SIG-M5 treated with dmso at 0.1 percent for 504 hours (cell line): ENCODE data around the gene IMMP2L.

ENCODE experiments used
- DNase-seq: peaks from one replicate; lab custom pipeline; 2025; ENCODE audit not compliant: unreplicated experiment; lab: John Stamatoyannopoulos, UW

IMMP2L gene

GRCh38 chr7:111173990-111174389 is 388.3 kb downstream of the IMMP2L start:
- no peak for DNase-seq

GRCh38 chr7:111173528-111173927 is 388.8 kb downstream of the IMMP2L start:
- no peak for DNase-seq

- DNase-seq: no peak
Measured at GRCh38 chr7:111172564-111173257, 389.6 kb downstream of the IMMP2L start.

- DNase-seq: no peak
Measured at GRCh38 chr7:111168182-111168581, 394.1 kb downstream of the IMMP2L start.

- no peak for DNase-seq
Measured at GRCh38 chr7:111164442-111164841, 397.9 kb downstream of the IMMP2L start.

- DNase-seq: no peak
Measured at GRCh38 chr7:111162692-111163091, 399.6 kb downstream of the IMMP2L start.

GRCh38 chr7:111160297-111160696 is 402.0 kb downstream of the IMMP2L start:
- no peak for DNase-seq

- no peak for DNase-seq
Measured at GRCh38 chr7:111159426-111159825, 402.9 kb downstream of the IMMP2L start.

GRCh38 chr7:111150709-111151108 is 411.6 kb downstream of the IMMP2L start:
- no peak for DNase-seq

- DNase-seq: no peak
Measured at GRCh38 chr7:111147708-111148533, 414.4 kb downstream of the IMMP2L start.

GRCh38 chr7:111146136-111146535 is 416.2 kb downstream of the IMMP2L start:
- DNase-seq: no peak

GRCh38 chr7:111145472-111145871 is 416.8 kb downstream of the IMMP2L start:
- DNase-seq: no peak

GRCh38 chr7:111140091-111140865 is 422.0 kb downstream of the IMMP2L start:
- no peak for DNase-seq

GRCh38 chr7:111138586-111138985 is 423.7 kb downstream of the IMMP2L start:
- no peak for DNase-seq

- peak; percentile 29 for DNase-seq
Measured at GRCh38 chr7:111138193-111138569, 424.1 kb downstream of the IMMP2L start.

- DNase-seq: no peak
Measured at GRCh38 chr7:111137296-111138192, 424.7 kb downstream of the IMMP2L start.

- DNase-seq: no peak
Measured at GRCh38 chr7:111132833-111133232, 429.5 kb downstream of the IMMP2L start.

- DNase-seq: no peak
Measured at GRCh38 chr7:111129435-111129834, 432.9 kb downstream of the IMMP2L start.

GRCh38 chr7:111126987-111127386 is 435.3 kb downstream of the IMMP2L start:
- DNase-seq: no peak

GRCh38 chr7:111115966-111116365 is 446.3 kb downstream of the IMMP2L start:
- DNase-seq: no peak
